Gastroesophageal sphincter (tissue), 3 donors: ENCODE measurements around the gene ZEB1.

Experiments used
- EP300 ChIP-seq: sonication (generic); formaldehyde crosslinking; IDR thresholded peaks from one replicate; pipeline ENCODE4 v1.6.1; 2017; ENCODE audit warnings: antibody characterized with exemption, mild to moderate bottlenecking
- TF ChIP-seq, protein P1 (sequence below), 4 experiments: fragments of 200-600 bp in 2 of 4; fragments of 450-650 bp in 2 of 4; sonication (generic) in 1 of 4; IDR thresholded peaks; one replicate each; pipeline ENCODE4 v1.5.1; 2017 to 2019; ENCODE audit warnings: antibody characterized with exemption in 4 of 4, mild to moderate bottlenecking in 2 of 4, moderate library complexity in 2 of 4

DNA sequence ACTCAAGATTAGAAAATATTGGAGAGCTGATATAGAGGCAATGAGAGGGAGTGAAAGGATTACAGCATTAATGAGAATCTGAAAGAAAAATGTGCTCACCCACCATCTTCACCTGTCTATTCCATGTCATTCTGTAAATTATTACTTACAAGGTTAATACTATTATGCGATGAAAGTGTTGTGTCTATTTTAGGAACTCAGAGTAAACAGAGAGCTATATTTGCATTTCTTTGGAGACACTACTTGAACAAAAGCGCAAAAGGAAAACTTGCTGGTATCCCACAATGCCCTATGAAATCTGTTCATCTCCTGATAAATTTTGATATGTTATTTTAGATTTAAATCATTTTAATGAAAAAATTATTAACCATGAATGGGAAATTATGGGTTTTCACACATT, 196.1 kb downstream of the ZEB1 start:
- TF ChIP-seq, protein P1, sequence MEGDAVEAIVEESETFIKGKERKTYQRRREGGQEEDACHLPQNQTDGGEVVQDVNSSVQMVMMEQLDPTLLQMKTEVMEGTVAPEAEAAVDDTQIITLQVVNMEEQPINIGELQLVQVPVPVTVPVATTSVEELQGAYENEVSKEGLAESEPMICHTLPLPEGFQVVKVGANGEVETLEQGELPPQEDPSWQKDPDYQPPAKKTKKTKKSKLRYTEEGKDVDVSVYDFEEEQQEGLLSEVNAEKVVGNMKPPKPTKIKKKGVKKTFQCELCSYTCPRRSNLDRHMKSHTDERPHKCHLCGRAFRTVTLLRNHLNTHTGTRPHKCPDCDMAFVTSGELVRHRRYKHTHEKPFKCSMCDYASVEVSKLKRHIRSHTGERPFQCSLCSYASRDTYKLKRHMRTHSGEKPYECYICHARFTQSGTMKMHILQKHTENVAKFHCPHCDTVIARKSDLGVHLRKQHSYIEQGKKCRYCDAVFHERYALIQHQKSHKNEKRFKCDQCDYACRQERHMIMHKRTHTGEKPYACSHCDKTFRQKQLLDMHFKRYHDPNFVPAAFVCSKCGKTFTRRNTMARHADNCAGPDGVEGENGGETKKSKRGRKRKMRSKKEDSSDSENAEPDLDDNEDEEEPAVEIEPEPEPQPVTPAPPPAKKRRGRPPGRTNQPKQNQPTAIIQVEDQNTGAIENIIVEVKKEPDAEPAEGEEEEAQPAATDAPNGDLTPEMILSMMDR (IDR thresholded peaks at IDR 0.05) = no peak
- TF ChIP-seq EP300 = no peak
